Effector memory CD8-positive, alpha-beta T cell (primary cell): ENCODE measurements around the gene C1QL1.

Source experiments
- ATAC-seq: fragments of 150-1000 bp; cut with Tn5 transposase; replicated peaks from 2 replicates; pipeline ENCODE4 v1.10.0; 2021; ENCODE audit warnings: mild to moderate bottlenecking, moderate library complexity
- DNase-seq, 3 experiments: peaks; one replicate each; pipeline ENCODE4 v3.0.0; 2021
- H3K27ac Mint-ChIP-seq, 2 donors: one replicate each; pipeline ENCODE4 v1.8.0; 2022; ENCODE audit warnings: mild to moderate bottlenecking in 2 of 2, mixed read lengths in 2 of 2, moderate library complexity in 2 of 2
- H3K27me3 Mint-ChIP-seq, 2 donors: one replicate each; pipeline ENCODE4 v1.8.0; 2022; ENCODE audit warnings: mixed read lengths in 2 of 2
- H3K36me3 Mint-ChIP-seq: one replicate; pipeline ENCODE4 v1.8.0; 2022; ENCODE audit warnings: mild to moderate bottlenecking, moderate library complexity, mixed read lengths; ENCODE audit not compliant: insufficient read depth
- H3K4me1 Mint-ChIP-seq, 2 donors: one replicate each; pipeline ENCODE4 v1.8.0; 2022; ENCODE audit warnings: low read depth in 2 of 2, mixed read lengths in 2 of 2
- H3K4me3 Mint-ChIP-seq, 2 donors: one replicate each; pipeline ENCODE4 v1.8.0; 2022; ENCODE audit warnings: mild to moderate bottlenecking in 2 of 2, mixed read lengths in 2 of 2, moderate library complexity in 2 of 2
- H3K9me3 Mint-ChIP-seq, 2 donors: one replicate each; pipeline ENCODE4 v1.8.0; 2022; ENCODE audit warnings: mixed read lengths in 2 of 2

The C1QL1 gene

DNA sequence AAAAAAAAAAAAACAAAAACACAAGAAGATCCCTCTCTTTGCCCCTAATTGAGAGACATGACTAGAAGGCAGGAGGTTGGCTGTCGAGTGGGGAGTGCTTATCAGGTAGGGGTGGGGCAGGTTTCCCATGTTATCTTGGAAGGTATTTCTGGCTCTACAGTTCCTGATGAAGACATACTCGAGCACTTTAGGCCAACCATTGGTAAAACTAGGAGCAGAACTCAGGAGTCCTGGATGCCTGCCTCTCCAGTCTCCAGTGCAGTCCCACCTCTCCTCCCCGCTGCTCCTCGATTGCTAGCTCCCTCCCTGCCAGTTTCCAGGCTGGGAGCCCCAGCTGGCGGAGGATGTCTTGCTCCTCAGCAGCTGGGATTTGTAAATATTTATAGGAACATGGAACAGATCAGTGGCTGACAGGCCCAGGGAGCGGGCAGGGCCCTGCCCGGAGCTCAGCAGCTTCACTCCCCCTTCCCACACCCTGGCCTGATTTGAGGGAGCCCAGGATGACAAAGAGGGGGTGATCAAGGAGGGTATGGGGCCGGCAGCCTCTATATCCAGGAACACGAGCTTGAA is 11.4 kb upstream of the C1QL1 start:
- Mint-ChIP-seq H3K36me3 (no peaks in the 10 kb centered on the region), H3K4me3 (no peak overlapping the region), H3K9me3 (no peaks in the 10 kb centered on the region), H3K27me3 (peaks cover 32 to 71% of the 10 kb centered on the region in 2 donors), H3K27ac (no peak overlapping the region), H3K4me1 (no peaks in the 10 kb centered on the region)
- DNase-seq: no peak
- no peak for ATAC-seq

- Mint-ChIP-seq H3K27me3 (peaks cover 35 to 74% of the 10 kb centered on the region in 2 donors), H3K9me3 (no peaks in the 10 kb centered on the region), H3K27ac (no peak overlapping the region), H3K4me1 (no peaks in the 10 kb centered on the region), H3K36me3 (no peaks in the 10 kb centered on the region), H3K4me3 (no peak overlapping the region)
- no peak for DNase-seq
- ATAC-seq: no peak
Measured at GRCh38 chr17:44978807-44979206, 10.7 kb upstream of the C1QL1 start.

DNA sequence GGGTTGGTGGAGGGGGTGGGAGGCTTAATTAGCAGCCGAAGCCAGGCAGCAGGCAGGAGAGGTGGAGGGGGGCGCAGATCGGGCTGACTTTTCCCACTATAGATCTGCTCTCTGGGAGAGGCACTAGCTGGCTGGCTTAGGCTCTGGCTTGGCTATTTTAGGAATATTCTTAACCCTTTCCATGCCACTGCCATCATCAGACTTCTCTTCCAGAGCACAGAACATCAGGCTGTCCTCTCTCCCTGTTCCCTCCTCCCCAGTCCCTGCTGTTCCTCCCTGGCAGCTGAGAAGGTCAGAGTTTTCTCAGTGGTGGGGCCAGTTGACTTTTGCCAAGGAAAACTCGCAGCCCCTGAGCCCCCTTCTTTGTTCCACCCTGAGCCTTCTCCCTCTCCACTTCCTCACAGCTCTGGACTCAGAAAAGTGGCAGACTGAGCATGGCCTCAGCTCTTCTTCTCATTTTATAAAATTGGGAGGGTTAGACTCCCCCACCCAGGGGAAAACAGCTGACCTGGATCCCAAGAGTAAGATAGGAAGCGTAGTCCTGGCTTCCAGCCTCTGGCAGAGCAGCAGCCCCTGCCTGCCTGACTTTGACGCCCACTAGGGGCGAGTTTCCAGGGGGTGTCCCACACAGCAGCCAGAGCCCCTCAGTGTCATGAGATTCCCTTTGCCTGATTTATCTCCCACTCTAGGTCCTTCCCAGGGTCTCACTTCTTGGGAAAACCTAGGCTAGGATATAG is 9.9 kb upstream of the C1QL1 start:
- Mint-ChIP-seq H3K27me3 (peaks cover 39 to 74% of the 10 kb centered on the region in 2 donors), H3K4me1 (no peaks in the 10 kb centered on the region), H3K36me3 (no peaks in the 10 kb centered on the region)

GRCh38 chr17:44977065-44977464 is 9.0 kb upstream of the C1QL1 start:
- no peak overlapping the region for H3K4me3 Mint-ChIP-seq
- H3K9me3 Mint-ChIP-seq: no peaks in the 10 kb centered on the region

More for the DNA sequence above, 9.9 kb upstream of the C1QL1 start:
- no peak overlapping the region for H3K4me3 Mint-ChIP-seq
- H3K27ac Mint-ChIP-seq: peak overlapping the region in 1 of 2 donors; percentile 41
- DNase-seq: no peak
- H3K9me3 Mint-ChIP-seq: no peaks in the 10 kb centered on the region
- no peak for ATAC-seq

GRCh38 chr17:44976206-44976605 is 8.1 kb upstream of the C1QL1 start:
- no peak overlapping the region for H3K4me3 Mint-ChIP-seq
- ATAC-seq (no peak), DNase-seq (no peak)
- no peaks in the 10 kb centered on the region for H3K36me3 Mint-ChIP-seq
- no peak overlapping the region for H3K27ac Mint-ChIP-seq
- no peaks in the 10 kb centered on the region for H3K9me3 Mint-ChIP-seq
- H3K4me1 Mint-ChIP-seq: peaks cover 0 to 3% of the 10 kb centered on the region in 2 donors
- peaks cover 39 to 70% of the 10 kb centered on the region in 2 donors for H3K27me3 Mint-ChIP-seq

More at GRCh38 chr17:44977065-44977464, 9.0 kb upstream of the C1QL1 start:
- ATAC-seq: no peak
- H3K4me1 Mint-ChIP-seq: peaks cover 0 to under 1% of the 10 kb centered on the region in 2 donors
- no peak for DNase-seq
- H3K36me3 Mint-ChIP-seq: no peaks in the 10 kb centered on the region
- no peak overlapping the region for H3K27ac Mint-ChIP-seq
- H3K27me3 Mint-ChIP-seq: peaks cover 39 to 74% of the 10 kb centered on the region in 2 donors

GRCh38 chr17:44972953-44973352 is 4.8 kb upstream of the C1QL1 start:
- Mint-ChIP-seq H3K27me3 (peaks cover 40 to 56% of the 10 kb centered on the region in 2 donors), H3K27ac (no peak overlapping the region), H3K9me3 (no peaks in the 10 kb centered on the region), H3K4me1 (peaks cover 8 to 15% of the 10 kb centered on the region in 2 donors), H3K4me3 (no peak overlapping the region), H3K36me3 (no peaks in the 10 kb centered on the region)
- ATAC-seq (no peak), DNase-seq (no peak)

- no peaks in the 10 kb centered on the region for H3K9me3 Mint-ChIP-seq
- H3K27me3 Mint-ChIP-seq: peaks cover 38 to 51% of the 10 kb centered on the region in 2 donors
- peaks cover 12 to 18% of the 10 kb centered on the region in 2 donors for H3K4me1 Mint-ChIP-seq
- H3K36me3 Mint-ChIP-seq: no peaks in the 10 kb centered on the region
- H3K4me3 Mint-ChIP-seq: no peak overlapping the region
- DNase-seq: no peak
- no peak for ATAC-seq
- H3K27ac Mint-ChIP-seq: no peak overlapping the region
Measured at GRCh38 chr17:44971776-44972483, 3.8 kb upstream of the C1QL1 start.

DNA sequence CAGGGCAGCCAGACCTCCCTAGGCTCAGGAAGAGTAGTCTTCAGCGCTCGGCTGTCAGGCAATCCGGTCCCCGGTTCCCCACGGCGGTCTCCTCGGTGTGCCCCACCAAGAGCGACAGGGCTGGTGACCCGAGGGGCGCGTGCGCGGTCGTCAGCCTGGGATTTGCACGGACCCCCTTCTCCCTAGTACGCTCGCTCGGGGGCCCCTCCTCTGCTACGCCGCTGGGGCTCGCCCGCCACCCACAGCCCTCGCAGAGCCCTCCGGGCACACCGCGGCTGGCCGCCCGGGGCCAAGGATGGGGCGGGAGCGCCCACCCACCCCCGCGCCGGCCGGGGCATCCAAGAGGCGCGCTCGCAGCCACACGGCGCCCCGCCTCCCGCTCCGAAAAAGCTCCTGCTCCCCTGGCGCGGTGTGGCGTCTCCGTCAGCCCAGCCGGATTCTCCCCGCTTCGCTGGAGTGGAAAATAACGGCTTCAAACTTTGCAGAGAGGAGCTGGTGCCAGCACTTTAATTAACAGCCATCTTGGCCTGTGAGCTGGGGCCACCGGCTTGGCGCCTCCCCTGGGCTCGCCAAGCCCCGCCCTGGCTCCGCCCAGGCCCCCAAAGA is 2.1 kb upstream of the C1QL1 start:
- peaks cover 14 to 24% of the 10 kb centered on the region in 2 donors for H3K4me1 Mint-ChIP-seq
- H3K27me3 Mint-ChIP-seq: peaks cover 43 to 51% of the 10 kb centered on the region in 2 donors
- no peaks in the 10 kb centered on the region for H3K9me3 Mint-ChIP-seq
- DNase-seq (no peak), ATAC-seq (peak; percentile 9)
- H3K4me3 Mint-ChIP-seq: peak overlapping the region; percentile 58 to 62
- H3K27ac Mint-ChIP-seq: no peak overlapping the region
- H3K36me3 Mint-ChIP-seq: no peaks in the 10 kb centered on the region

GRCh38 chr17:44969144-44969780 is 1.2 kb upstream of the C1QL1 start:
- no peaks in the 10 kb centered on the region for H3K36me3 Mint-ChIP-seq
- H3K27me3 Mint-ChIP-seq: peaks cover 51 to 52% of the 10 kb centered on the region in 2 donors
- ATAC-seq (no peak), DNase-seq (no peak)
- no peaks in the 10 kb centered on the region for H3K9me3 Mint-ChIP-seq
- H3K27ac Mint-ChIP-seq: peak overlapping the region in 1 of 2 donors; percentile 1
- peak overlapping the region; percentile 58 to 62 for H3K4me3 Mint-ChIP-seq
- peaks cover 14 to 24% of the 10 kb centered on the region in 2 donors for H3K4me1 Mint-ChIP-seq

- peaks cover 59 to 64% of the 10 kb centered on the region in 2 donors for H3K27me3 Mint-ChIP-seq
- no peak overlapping the region for H3K27ac Mint-ChIP-seq
- H3K9me3 Mint-ChIP-seq: no peaks in the 10 kb centered on the region
- peak overlapping the region; percentile 58 to 62 for H3K4me3 Mint-ChIP-seq
- DNase-seq (no peak), ATAC-seq (peak; percentile 17)
- peaks cover 14 to 24% of the 10 kb centered on the region in 2 donors for H3K4me1 Mint-ChIP-seq
- H3K36me3 Mint-ChIP-seq: no peaks in the 10 kb centered on the region
Measured at GRCh38 chr17:44967907-44968224, 237 bp downstream of the C1QL1 start.

DNA sequence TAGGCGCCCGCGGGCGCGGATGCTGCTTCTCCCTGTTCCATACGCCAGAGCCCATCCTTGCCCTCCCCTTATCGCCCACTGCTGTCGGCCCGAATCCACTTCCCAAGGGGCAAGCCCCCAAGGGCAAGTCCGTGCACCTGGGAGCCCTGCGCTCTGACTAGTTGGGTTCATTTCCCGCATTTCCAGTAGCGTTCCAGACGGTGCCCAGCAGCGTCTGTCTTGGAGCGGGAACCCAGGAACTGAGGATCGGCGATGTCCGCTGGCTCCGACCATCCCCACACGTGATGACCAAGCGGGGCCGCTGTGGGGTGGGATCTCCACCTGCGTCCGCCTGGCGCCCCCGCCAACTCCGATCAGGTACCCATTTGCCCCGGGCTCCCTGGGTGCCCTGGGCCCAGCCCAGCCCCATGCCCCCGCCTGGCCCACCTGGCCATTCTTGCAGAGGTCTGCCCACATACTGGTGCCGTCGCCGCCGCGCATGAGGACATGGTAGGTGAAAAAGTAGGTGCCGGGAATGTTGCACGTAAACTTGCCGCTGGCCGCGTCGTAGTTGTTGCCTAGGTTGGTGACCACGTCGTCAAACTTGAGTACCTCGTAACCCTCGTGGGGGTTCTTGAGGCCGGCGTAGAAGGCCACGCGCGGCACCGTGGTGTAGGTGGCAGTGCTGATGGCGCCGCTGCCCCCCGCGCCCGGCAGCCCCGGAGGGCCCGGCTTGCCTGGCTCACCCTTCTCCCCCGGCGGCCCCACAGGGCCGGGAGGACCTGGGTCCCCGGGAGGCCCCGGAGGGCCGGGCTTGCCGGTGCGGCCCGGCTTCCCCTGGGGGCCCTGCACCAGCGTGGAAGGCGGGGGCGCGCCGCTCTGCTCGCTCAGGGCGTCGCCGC is 837 bp downstream of the C1QL1 start:
- H3K4me1 Mint-ChIP-seq: peaks cover 14 to 24% of the 10 kb centered on the region in 2 donors
- H3K36me3 Mint-ChIP-seq: no peaks in the 10 kb centered on the region
- H3K27me3 Mint-ChIP-seq: peaks cover 62 to 70% of the 10 kb centered on the region in 2 donors
- ATAC-seq: peak; percentile 9
- H3K4me3 Mint-ChIP-seq: peak overlapping the region; percentile 35 to 48
- no peak overlapping the region for H3K27ac Mint-ChIP-seq
- DNase-seq: no peak
- H3K9me3 Mint-ChIP-seq: no peaks in the 10 kb centered on the region

- Mint-ChIP-seq H3K27ac (no peak overlapping the region), H3K4me3 (peak overlapping the region; percentile 35 to 48), H3K4me1 (peaks cover 14 to 21% of the 10 kb centered on the region in 2 donors), H3K27me3 (peaks cover 62 to 70% of the 10 kb centered on the region in 2 donors), H3K36me3 (no peaks in the 10 kb centered on the region), H3K9me3 (no peaks in the 10 kb centered on the region)
- no peak for DNase-seq
- no peak for ATAC-seq
Measured at GRCh38 chr17:44966348-44967025, 1.6 kb downstream of the C1QL1 start.
